T-helper 1 cell treated with Interleukin-12 subunit alpha and Interleukin-12 subunit beta and Interleukin-4 antibody, amounts not matched to agents 30 ng/mL and 1 ng/mL, for 36 hours (primary cell): Measurements from ENCODE around the gene CHD5. TPM values are rescaled to one million over a fixed set of nuclear protein-coding genes. Genes with fewer than 3 reads are reported as not detected.
"Not testable (repeated sequence)": the region's sequence is repeated elsewhere in the genome, so short reads cannot be mapped to it uniquely, and the experiment has no call there.

ENCODE experiments used
- intact Hi-C: fragments of 100-400 bp; cut with micrococcal nuclease; formaldehyde crosslinking; loops from one replicate; pipeline ENCODE4 v1.15.1; 2024
- total RNA-seq: library from RNA; stranded (reverse); gene quantifications from 2 replicates; pipeline ENCODE4 v1.2.3, GENCODE V29; 2022

CHD5 gene
- 2.3 TPM in 2 replicates for total RNA-seq

GRCh38 chr1:6180268-6180706, at the start of gene CHD5:
TSS of gene CHD5 (minus strand) at chr1:6180321. CDS start at chr1:6180023, 298 bp downstream.
- intact Hi-C loops: no loop called here

- intact Hi-C loops: no loop called here
Observed at GRCh38 chr1:6225651-6226050, 45.5 kb upstream of the CHD5 start.

GRCh38 chr1:6224718-6225117, 44.6 kb upstream of the CHD5 start:
- intact Hi-C loops: no loop called here

- intact Hi-C loops: no loop called here
Observed at GRCh38 chr1:6223617-6224016, 43.5 kb upstream of the CHD5 start.

GRCh38 chr1:6222636-6223035, 42.5 kb upstream of the CHD5 start:
- intact Hi-C loops: no loop called here

- intact Hi-C loops: no loop called here
Observed at GRCh38 chr1:6221210-6221784, 41.2 kb upstream of the CHD5 start.

- intact Hi-C loops: no loop called here
Observed at GRCh38 chr1:6220236-6220635, 40.1 kb upstream of the CHD5 start.

GRCh38 chr1:6219641-6220040, 39.5 kb upstream of the CHD5 start:
- intact Hi-C loops: not testable (repeated sequence)

GRCh38 chr1:6218375-6219164, 38.4 kb upstream of the CHD5 start:
- intact Hi-C loops: no loop called here

GRCh38 chr1:6212193-6212959, 32.3 kb upstream of the CHD5 start:
- intact Hi-C loops: no loop called here

- intact Hi-C loops: no loop called here
Observed at GRCh38 chr1:6211731-6212130, 31.6 kb upstream of the CHD5 start.

GRCh38 chr1:6210591-6211355, 30.7 kb upstream of the CHD5 start:
- intact Hi-C loops: no loop called here

- intact Hi-C loops: loop anchor here (1.0 to 5.0 kb wide), 2 partner anchors 11 to 252 kb away; partner anchors contain the start of gene RPL22
Observed at GRCh38 chr1:6209661-6210580, 29.8 kb upstream of the CHD5 start.

- intact Hi-C loops: loop anchor here (1.0 to 5.0 kb wide), 2 partner anchors 10 to 253 kb away; partner anchors contain the start of gene RPL22
Observed at GRCh38 chr1:6208723-6209660, 28.9 kb upstream of the CHD5 start.

- intact Hi-C loops: loop anchor here (2.0 to 5.0 kb wide), 2 partner anchors 254 to 347 kb away; partner anchors contain the start of genes NOL9 and TAS1R1
Observed at GRCh38 chr1:6207921-6208320, 27.8 kb upstream of the CHD5 start.

GRCh38 chr1:6207075-6207885, 27.2 kb upstream of the CHD5 start:
- intact Hi-C loops: loop anchor here (2.0 to 5.0 kb wide), 2 partner anchors 255 to 348 kb away; partner anchors contain the start of genes NOL9 and TAS1R1

- intact Hi-C loops: loop anchor here (2.0 to 5.0 kb wide), 2 partner anchors 256 to 348 kb away; partner anchors contain the start of genes NOL9 and TAS1R1
Observed at GRCh38 chr1:6206520-6206855, 26.4 kb upstream of the CHD5 start.
